Lower lobe of right lung (tissue), 2 donors: ENCODE measurements around the gene EIF4E1B. TPM values are rescaled to one million over a fixed set of nuclear protein-coding genes. Genes with fewer than 3 reads are reported as not detected.

Source experiments
- ATAC-seq, 2 donors: fragments of 200-7000 bp; cut with Tn5 transposase; one replicate each; pipeline ENCODE4 v1.9.1; 2020 to 2022; ENCODE audit warnings: mild to moderate bottlenecking in 2 of 2, moderate library complexity in 2 of 2
- DNase-seq: peaks from one replicate; pipeline ENCODE4 v3.0.0-alpha.2; 2020
- H3K27ac ChIP-seq: fragments of 200-600 bp; one replicate; pipeline ENCODE4 v1.8.0; 2022
- H3K27me3 ChIP-seq: fragments of 200-600 bp; one replicate; pipeline ENCODE4 v1.8.0; 2022; ENCODE audit warnings: low read depth
- H3K36me3 ChIP-seq: fragments of 200-600 bp; one replicate; pipeline ENCODE4 v1.8.0; 2022; ENCODE audit warnings: mild to moderate bottlenecking
- H3K4me1 ChIP-seq: fragments of 200-600 bp; one replicate; pipeline ENCODE4 v1.8.0; 2022
- H3K4me3 ChIP-seq: fragments of 200-600 bp; one replicate; pipeline ENCODE4 v1.8.0; 2022; ENCODE audit warnings: mild to moderate bottlenecking
- H3K9me3 ChIP-seq: fragments of 200-600 bp; one replicate; pipeline ENCODE4 v1.8.0; 2022
- CTCF ChIP-seq: fragments of 200-600 bp; IDR thresholded peaks from one replicate; pipeline ENCODE4 v1.8.0; 2022; ENCODE audit warnings: antibody characterized with exemption, mild to moderate bottlenecking
- intact Hi-C: fragments of 100-400 bp; cut with DNase I; formaldehyde crosslinking; loops from one replicate; pipeline ENCODE4 v1.11.0; 2022
- total RNA-seq: library from RNA; stranded (reverse); fragmentation: NEBNext Ultra II Directional; extraction: Animal tissue kit (Norgen Biotek cat#: 25700); gene quantifications from one replicate; pipeline ENCODE4 v1.2.1, GENCODE V29; 2021
- donor health status: DM: no; HTN: yes; CAD: no; lungs with severe emphysema.

Gene EIF4E1B
- total RNA-seq, 1 donor from 2014 or later: not detected

- Histone ChIP-seq H3K9me3 (no peaks in the 10 kb centered on the region), H3K4me1 (peaks cover 25% of the 10 kb centered on the region), H3K27ac (no peak overlapping the region), H3K27me3 (no peaks in the 10 kb centered on the region), H3K36me3 (peaks cover 39% of the 10 kb centered on the region), H3K4me3 (no peak overlapping the region)
- ATAC-seq: peak; percentile 81 to 84
- peak; percentile 80 for DNase-seq
- intact Hi-C loops: no loop called here
- peak; percentile 79 for TF ChIP-seq CTCF
These were observed 27.6 kb downstream of the EIF4E1B start for GRCh38 chr5:176658007-176658599.

GRCh38 chr5:176658817-176659511, 28.5 kb downstream of the EIF4E1B start:
- Histone ChIP-seq H3K4me3 (peak overlapping the region; percentile 39), H3K9me3 (no peaks in the 10 kb centered on the region), H3K27ac (peak overlapping the region; percentile 44), H3K36me3 (peaks cover 31% of the 10 kb centered on the region), H3K27me3 (peaks cover 3% of the 10 kb centered on the region), H3K4me1 (peaks cover 25% of the 10 kb centered on the region)
- no peak for DNase-seq
- no peak for TF ChIP-seq CTCF
- ATAC-seq: peak; percentile 56 to 57
- intact Hi-C loops: no loop called here

GRCh38 chr5:176659512-176659839, 29.0 kb downstream of the EIF4E1B start:
- H3K4me3 ChIP-seq: no peak overlapping the region
- no peak for DNase-seq
- H3K27me3 ChIP-seq: peaks cover 6% of the 10 kb centered on the region
- no peak for ATAC-seq
- peaks cover 29% of the 10 kb centered on the region for H3K36me3 ChIP-seq
- no peaks in the 10 kb centered on the region for H3K9me3 ChIP-seq
- TF ChIP-seq CTCF: no peak
- intact Hi-C loops: no loop called here
- peaks cover 25% of the 10 kb centered on the region for H3K4me1 ChIP-seq
- no peak overlapping the region for H3K27ac ChIP-seq

- intact Hi-C loops: no loop called here
These were observed 29.5 kb downstream of the EIF4E1B start for GRCh38 chr5:176659860-176660461.

DNA sequence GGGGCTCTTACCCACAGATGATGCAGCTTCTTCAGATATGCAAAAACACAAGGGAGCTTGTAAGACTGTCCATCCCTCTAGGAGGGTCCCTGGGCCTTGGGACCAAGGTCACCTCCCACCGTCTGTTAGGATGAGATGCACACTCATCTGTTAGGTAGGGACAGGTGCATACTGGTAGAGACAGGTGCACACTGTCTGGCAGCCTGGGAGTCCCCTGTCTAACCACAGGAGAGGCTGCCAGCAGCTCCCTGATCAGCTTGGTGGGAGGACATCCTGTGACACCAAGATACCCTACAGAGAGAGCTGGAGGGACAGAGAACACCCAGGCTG, 30.0 kb downstream of the EIF4E1B start:
- H3K27me3 ChIP-seq: peaks cover 9% of the 10 kb centered on the region
- ATAC-seq (no peak), DNase-seq (no peak)
- intact Hi-C loops: no loop called here
- H3K4me1 ChIP-seq: peaks cover 25% of the 10 kb centered on the region
- TF ChIP-seq CTCF: no peak
- no peak overlapping the region for H3K4me3 ChIP-seq
- H3K9me3 ChIP-seq: no peaks in the 10 kb centered on the region
- H3K36me3 ChIP-seq: peaks cover 20% of the 10 kb centered on the region
- no peak overlapping the region for H3K27ac ChIP-seq

More at GRCh38 chr5:176659860-176660461, 29.5 kb downstream of the EIF4E1B start:
- peaks cover 24% of the 10 kb centered on the region for H3K36me3 ChIP-seq
- H3K27me3 ChIP-seq: peaks cover 9% of the 10 kb centered on the region
- no peak for TF ChIP-seq CTCF
- no peak overlapping the region for H3K27ac ChIP-seq
- H3K9me3 ChIP-seq: no peaks in the 10 kb centered on the region
- DNase-seq (no peak), ATAC-seq (no peak)
- H3K4me1 ChIP-seq: peaks cover 25% of the 10 kb centered on the region
- H3K4me3 ChIP-seq: no peak overlapping the region
